ENCODE measurements around the gene SLCO6A1.

DNA sequence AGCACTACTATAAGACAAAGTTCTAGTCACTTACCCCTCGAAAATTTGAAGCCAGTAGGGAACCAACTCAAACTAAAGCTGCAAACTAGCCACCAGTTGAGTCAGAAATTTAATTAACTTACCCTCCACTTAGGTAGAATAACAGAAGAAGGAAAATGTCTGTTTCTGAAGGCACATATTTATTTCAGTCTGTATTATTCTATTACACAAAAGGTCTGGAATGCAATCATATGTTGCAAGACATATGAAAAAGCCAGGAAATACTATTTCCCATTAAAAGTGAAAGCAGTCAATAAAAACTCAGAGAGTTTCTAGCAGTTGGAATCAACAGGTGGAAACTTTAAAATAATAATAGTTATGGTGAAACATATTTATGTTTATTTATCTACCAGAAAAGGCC lies 123.5 kb downstream of the SLCO6A1 start:
- TF ChIP-seq, protein P1, sequence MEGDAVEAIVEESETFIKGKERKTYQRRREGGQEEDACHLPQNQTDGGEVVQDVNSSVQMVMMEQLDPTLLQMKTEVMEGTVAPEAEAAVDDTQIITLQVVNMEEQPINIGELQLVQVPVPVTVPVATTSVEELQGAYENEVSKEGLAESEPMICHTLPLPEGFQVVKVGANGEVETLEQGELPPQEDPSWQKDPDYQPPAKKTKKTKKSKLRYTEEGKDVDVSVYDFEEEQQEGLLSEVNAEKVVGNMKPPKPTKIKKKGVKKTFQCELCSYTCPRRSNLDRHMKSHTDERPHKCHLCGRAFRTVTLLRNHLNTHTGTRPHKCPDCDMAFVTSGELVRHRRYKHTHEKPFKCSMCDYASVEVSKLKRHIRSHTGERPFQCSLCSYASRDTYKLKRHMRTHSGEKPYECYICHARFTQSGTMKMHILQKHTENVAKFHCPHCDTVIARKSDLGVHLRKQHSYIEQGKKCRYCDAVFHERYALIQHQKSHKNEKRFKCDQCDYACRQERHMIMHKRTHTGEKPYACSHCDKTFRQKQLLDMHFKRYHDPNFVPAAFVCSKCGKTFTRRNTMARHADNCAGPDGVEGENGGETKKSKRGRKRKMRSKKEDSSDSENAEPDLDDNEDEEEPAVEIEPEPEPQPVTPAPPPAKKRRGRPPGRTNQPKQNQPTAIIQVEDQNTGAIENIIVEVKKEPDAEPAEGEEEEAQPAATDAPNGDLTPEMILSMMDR (IDR thresholded peaks at IDR 0.05; ENCODE audit: low read depth, low read length): no peak
- TF ChIP-seq POLR2A (IDR thresholded peaks at IDR 0.05; ENCODE audit: extremely low read depth, insufficient read length): no peak
- TF ChIP-seq MYC (IDR thresholded peaks at IDR 0.05; ENCODE audit: low read depth, low read length): no peak
- TF ChIP-seq, protein P2, sequence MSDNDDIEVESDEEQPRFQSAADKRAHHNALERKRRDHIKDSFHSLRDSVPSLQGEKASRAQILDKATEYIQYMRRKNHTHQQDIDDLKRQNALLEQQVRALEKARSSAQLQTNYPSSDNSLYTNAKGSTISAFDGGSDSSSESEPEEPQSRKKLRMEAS (IDR thresholded peaks at IDR 0.05; ENCODE audit: low read depth, low read length): no peak

Data from NB4 (cell line).